Epithelial cell of umbilical artery (primary cell): Measurements from ENCODE around the gene IL17B. TPM values are rescaled to one million over a fixed set of nuclear protein-coding genes. Genes with fewer than 3 reads are reported as not detected.

Experiments used
- total RNA-seq: library from RNA; depleted of rRNA; stranded (reverse); fragments of >200 nt; gene quantifications from 2 replicates; pipeline ENCODE4 v1.2.3, GENCODE V29; 2014

IL17B gene
- 0.91 TPM in 1 of 2 replicates, not detected in the other for total RNA-seq

GRCh38 chr5:149379177-149379761, at the start of gene IL17B:
Gene IL17B, minus strand, starts transcription at chr5:149379292. Its CDS starts 67 bp downstream, at chr5:149379225.

GRCh38 chr5:149357370-149358293, 21.5 kb downstream of the IL17B start, which contains the start of gene PCYOX1L:
Gene PCYOX1L, plus strand, starts transcription at chr5:149358046. Its CDS starts 23 bp downstream, at chr5:149358069.

GRCh38 chr5:149345147-149345891, 33.8 kb downstream of the IL17B start, which contains the start of gene GRPEL2:
Gene GRPEL2, plus strand, starts transcription at chr5:149345499. Its CDS starts 41 bp downstream, at chr5:149345540.

Other genes with a start within 250 kb of the IL17B start
- 4.5 and 8.8 TPM in 2 replicates for gene ABLIM3, start 237.8 kb downstream of the IL17B start, total RNA-seq
- gene AFAP1L1, start 107.4 kb downstream of the IL17B start, total RNA-seq = 54.0 and 70.5 TPM in 2 replicates
- 30.5 and 36.5 TPM in 2 replicates for gene GRPEL2, start 33.8 kb downstream of the IL17B start, total RNA-seq
- 10.4 and 18.5 TPM in 2 replicates for gene PCYOX1L, start 21.2 kb downstream of the IL17B start, total RNA-seq
- 371 and 522 TPM in 2 replicates for gene CSNK1A1, start 172.1 kb upstream of the IL17B start, total RNA-seq
- gene ARHGEF37, start 202.2 kb upstream of the IL17B start, total RNA-seq = 4.5 and 4.9 TPM in 2 replicates